Gastrocnemius medialis (tissue), 4 donors: ENCODE measurements around the gene C2orf72. TPM values are rescaled to one million over a fixed set of nuclear protein-coding genes. Genes with fewer than 3 reads are reported as not detected.

Experiments
- ATAC-seq, 2 donors: fragments of 150-250 bp; one replicate each; pipeline ENCODE4 v1.9.1; 2016
- DNase-seq, 2 donors: peaks; one replicate each; pipeline ENCODE4 v3.0.0-alpha.2; 2019
- H3K27ac ChIP-seq, 4 donors: fragments of 200-600 bp; sonication (generic); 1 replicate in 1 of 4; 2 replicates in 3 of 4; pipeline ENCODE4 v1.5.1; 2016 to 2018; ENCODE audit warnings: mild to moderate bottlenecking in 2 of 4, moderate library complexity in 1 of 4
- H3K27me3 ChIP-seq, 3 donors: fragments of 200-600 bp; sonication (generic) in 2 of 3; 1 replicate in 1 of 3; 2 replicates in 2 of 3; pipeline versions ENCODE4 v1.5.1 to v1.6.0; 2016 to 2019; ENCODE audit warnings: mild to moderate bottlenecking in 1 of 3, moderate library complexity in 1 of 3
- H3K36me3 ChIP-seq, 2 donors: fragments of 200-600 bp; sonication (generic) in 1 of 2; one replicate each; pipeline ENCODE4 v1.5.1; 2017 to 2018
- H3K4me1 ChIP-seq, 2 donors: fragments of 200-600 bp; sonication (generic) in 1 of 2; one replicate each; pipeline ENCODE4 v1.5.1; 2016 to 2017; ENCODE audit warnings: mild to moderate bottlenecking in 2 of 2
- H3K4me3 ChIP-seq, 4 donors: fragments of 200-600 bp; sonication (generic) in 3 of 4; 1 replicate in 1 of 4; 2 replicates in 3 of 4; pipeline ENCODE4 v1.5.1; 2016 to 2019; ENCODE audit warnings: mild to moderate bottlenecking in 2 of 4
- H3K9me3 ChIP-seq, 3 donors: fragments of 200-600 bp; sonication (generic) in 2 of 3; 1 replicate in 1 of 3; 2 replicates in 2 of 3; pipeline ENCODE4 v1.5.1; 2016 to 2019
- CTCF ChIP-seq, 5 experiments: fragments of 450-650 bp in 3 of 5; fragments of 200-600 bp in 2 of 5; sonication (generic) in 2 of 5; IDR thresholded peaks in 4 of 5; conservative IDR thresholded peaks in 1 of 5; 1 replicate in 4 of 5; 2 replicates in 1 of 5; pipeline ENCODE4 v1.5.1; 2016 to 2019; ENCODE audit warnings: antibody characterized with exemption in 5 of 5, mild to moderate bottlenecking in 3 of 5, moderate library complexity in 3 of 5
- POLR2A ChIP-seq, 2 donors: fragments of 450-650 bp; IDR thresholded peaks; one replicate each; pipeline ENCODE4 v1.6.1; 2017; ENCODE audit warnings: antibody characterized with exemption in 2 of 2, mild to moderate bottlenecking in 2 of 2, moderate library complexity in 2 of 2
- in situ Hi-C, 4 donors: fragments of 200-750 bp; cut with MboI; loops; one replicate each; pipeline versions ENCODE4 v1.15.0 to v1.8.0; 2017; ENCODE audit warnings: low sequenced_read_pairs in 4 of 4
- intact Hi-C: fragments of 100-400 bp; cut with DNase I; formaldehyde crosslinking; loops from one replicate; pipeline ENCODE4 v1.15.1; 2023; ENCODE audit warnings: low total_unique reads
- total RNA-seq, 4 donors: library from RNA; depleted of rRNA; stranded (reverse); fragments of >200 nt; gene quantifications; one replicate each; pipeline versions ENCODE4 v1.1.0 to v1.2.3, GENCODE V29; 2016

C2orf72 gene
- total RNA-seq, 4 donors from 2014 or later, result 0.10 to 0.44 (median 0.15) TPM; not detected in 1

GRCh38 chr2:231033147-231034132 lies 3.9 kb upstream of the C2orf72 start:
- Histone ChIP-seq H3K27ac (no peak overlapping the region), H3K4me3 (no peak overlapping the region), H3K9me3 (no peaks in the 10 kb centered on the region), H3K27me3 (peaks cover 16 to 26% (median 20%) of the 10 kb centered on the region in 3 donors), H3K4me1 (no peaks in the 10 kb centered on the region), H3K36me3 (no peaks in the 10 kb centered on the region)
- intact Hi-C loops (no loop called here), in situ Hi-C loops (no loop called here)
- ATAC-seq (no peak), DNase-seq (no peak)
- TF ChIP-seq CTCF (IDR thresholded peaks at IDR 0.05 in 4 of 5, conservative IDR thresholded peaks at IDR 0.05 in 1 of 5) (no peak), POLR2A (IDR thresholded peaks at IDR 0.05) (no peak)

- H3K4me1 ChIP-seq, result no peaks in the 10 kb centered on the region
- ATAC-seq (no peak), DNase-seq (no peak)
- intact Hi-C loops (no loop called here), in situ Hi-C loops (no loop called here)
- TF ChIP-seq CTCF (IDR thresholded peaks at IDR 0.05 in 4 of 5, conservative IDR thresholded peaks at IDR 0.05 in 1 of 5) (no peak), POLR2A (IDR thresholded peaks at IDR 0.05) (no peak)
- peaks cover 20 to 32% (median 21%) of the 10 kb centered on the region in 3 donors for H3K27me3 ChIP-seq
- no peak overlapping the region for H3K27ac ChIP-seq
- H3K9me3 ChIP-seq, result no peaks in the 10 kb centered on the region
- no peak overlapping the region for H3K4me3 ChIP-seq
- no peaks in the 10 kb centered on the region for H3K36me3 ChIP-seq
These were observed 2.9 kb upstream of the C2orf72 start for GRCh38 chr2:231034291-231034882.

- Histone ChIP-seq H3K4me1 (no peaks in the 10 kb centered on the region), H3K9me3 (no peaks in the 10 kb centered on the region), H3K4me3 (no peak overlapping the region), H3K36me3 (no peaks in the 10 kb centered on the region), H3K27me3 (peaks cover 25 to 42% (median 26%) of the 10 kb centered on the region in 3 donors), H3K27ac (no peak overlapping the region)
- ATAC-seq (no peak), DNase-seq (no peak)
- in situ Hi-C loops, result no loop called here
- no peak for TF ChIP-seq POLR2A (IDR thresholded peaks at IDR 0.05)
- TF ChIP-seq CTCF (IDR thresholded peaks at IDR 0.05 in 4 of 5, conservative IDR thresholded peaks at IDR 0.05 in 1 of 5), result no peak
- intact Hi-C loops, result no loop called here
These were observed 1.2 kb upstream of the C2orf72 start for GRCh38 chr2:231036131-231036530.

- no peaks in the 10 kb centered on the region for H3K4me1 ChIP-seq
- no peaks in the 10 kb centered on the region for H3K36me3 ChIP-seq
- TF ChIP-seq POLR2A (IDR thresholded peaks at IDR 0.05), result no peak
- no peak for TF ChIP-seq CTCF (IDR thresholded peaks at IDR 0.05 in 4 of 5, conservative IDR thresholded peaks at IDR 0.05 in 1 of 5)
- no peak for DNase-seq
- no peak overlapping the region for H3K4me3 ChIP-seq
- no peaks in the 10 kb centered on the region for H3K9me3 ChIP-seq
- ATAC-seq, result no peak
- H3K27ac ChIP-seq, result no peak overlapping the region
- H3K27me3 ChIP-seq, result peaks cover 25 to 45% (median 26%) of the 10 kb centered on the region in 3 donors
- in situ Hi-C loops, result no loop called here
- intact Hi-C loops, result no loop called here
These were observed 681 bp upstream of the C2orf72 start for GRCh38 chr2:231036578-231037106.
